GM12878 (cell line): ENCODE results near the gene GPRIN2. TPM values are rescaled to one million over a fixed set of nuclear protein-coding genes. Genes with fewer than 3 reads are reported as not detected.

Experiments used
- ATAC-seq: fragments of 200-7000 bp; cut with Tn5 transposase; 3 replicates; pipeline ENCODE4 v1.9.1; 2020; ENCODE audit warnings: mild to moderate bottlenecking, moderate library complexity
- BruUV-seq: library from RNA; stranded (reverse); fragments of 400-500 nt; replicated peaks from 2 replicates; lab custom pipeline; 2021; lab: Mats Ljungman, UMichigan
- CTCF ChIA-PET: fragments of 300-600 bp; sonication (Branson Sonifier 250); formaldehyde crosslinking; extraction: SDS; loops from one replicate; lab custom pipeline; 2021; ENCODE audit warnings: inconsistent platforms; lab: Yijun Ruan, JAX
- POLR2A ChIA-PET: fragments of 350-600 bp; formaldehyde crosslinking; extraction: SDS; loops from one replicate; lab custom pipeline; 2021; ENCODE audit warnings: inconsistent platforms; lab: Charles Lee
- RAD21 ChIA-PET: fragments of 300-600 bp; sonication (Branson Sonifier 250); formaldehyde crosslinking; loops from one replicate; lab custom pipeline; 2023; ENCODE audit warnings: antibody characterized with exemption; ENCODE audit not compliant: unreplicated experiment; lab: Charles Lee
- SMC1A ChIA-PET: fragments of 300-600 bp; sonication (Branson Sonifier 250); formaldehyde crosslinking; loops from one replicate; lab custom pipeline; 2023; ENCODE audit not compliant: unreplicated experiment, uncharacterized antibody; lab: Charles Lee
- DNase-seq: peaks from one replicate; pipeline ENCODE4 v3.0.0-alpha.2; 2011; ENCODE audit warnings: low read depth, low spot score
- FAIRE-seq: peaks from 3 replicates; lab custom pipeline; 2011; peaks lifted over from hg19 to GRCh38; lab: Jason Lieb, UNC
- H2AFZ ChIP-seq: 2 replicates; pipeline ENCODE4 v1.6.0; 2011; ENCODE audit warnings: low read depth, low read length, control low read depth; ENCODE audit not compliant: control insufficient read depth
- H3K27ac ChIP-seq: 2 replicates; pipeline ENCODE4 v1.5.1; 2011; ENCODE audit warnings: control low read depth; ENCODE audit not compliant: control insufficient read depth, insufficient read depth
- H3K27me3 ChIP-seq, 2 experiments: replicated peaks in 1 of 2; 2 replicates each; pipeline versions ENCODE4 v1.6.0 to v1.6.1; 2011; ENCODE audit warnings: low read length in 1 of 2; ENCODE audit not compliant: control insufficient read depth in 2 of 2, insufficient read depth in 2 of 2
- H3K36me3 ChIP-seq, 2 experiments: 2 replicates each; pipeline ENCODE4 v1.5.1; 2011; ENCODE audit warnings: low read length in 1 of 2; ENCODE audit not compliant: control insufficient read depth in 2 of 2, insufficient read depth in 2 of 2
- H3K4me1 ChIP-seq: 2 replicates; pipeline ENCODE4 v1.6.1; 2011; ENCODE audit warnings: mild to moderate bottlenecking, low read length, moderate library complexity, mixed read lengths; ENCODE audit not compliant: control insufficient read depth, insufficient read depth
- H3K4me2 ChIP-seq: 2 replicates; pipeline ENCODE4 v1.6.0; 2011; ENCODE audit warnings: control low read depth; ENCODE audit not compliant: control insufficient read depth, insufficient read depth
- H3K4me3 ChIP-seq: fragments of 200-600 bp; sonication (generic); 2 replicates; pipeline ENCODE4 v1.5.1; 2016
- H3K79me2 ChIP-seq: 2 replicates; pipeline ENCODE4 v1.6.0; 2011; ENCODE audit warnings: low read length; ENCODE audit not compliant: control insufficient read depth, insufficient read depth
- H3K9ac ChIP-seq: 2 replicates; pipeline ENCODE4 v1.8.0; 2011; ENCODE audit warnings: low read length, control low read depth, mixed read lengths; ENCODE audit not compliant: control insufficient read depth, insufficient read depth
- H3K9me3 ChIP-seq: replicated peaks from 3 replicates; pipeline ENCODE4 v1.5.1; 2011; ENCODE audit warnings: mild to moderate bottlenecking, low read length; ENCODE audit not compliant: control insufficient read depth, insufficient read depth
- H4K20me1 ChIP-seq: 2 replicates; pipeline ENCODE4 v1.6.0; 2011; ENCODE audit not compliant: control insufficient read depth, insufficient read depth
- BCL11A ChIP-seq: IDR thresholded peaks from 2 replicates; pipeline ENCODE4 v1.6.1; 2011; ENCODE audit warnings: low read depth, low read length
- EED ChIP-seq: sonication (generic); IDR thresholded peaks from 2 replicates; pipeline ENCODE4 v1.6.1; 2016; ENCODE audit warnings: antibody characterized with exemption, low read depth
- HCFC1 ChIP-seq: fragments of 150-350 bp; IDR thresholded peaks from 2 replicates; pipeline ENCODE4 v1.6.1; 2014; ENCODE audit warnings: low read length
- IRF5 ChIP-seq: fragments of 450-650 bp; IDR thresholded peaks from 2 replicates; pipeline ENCODE4 v1.6.1; 2017; ENCODE audit warnings: borderline replicate concordance
- JUND ChIP-seq: IDR thresholded peaks from 2 replicates; pipeline ENCODE4 v1.6.1; 2012; ENCODE audit warnings: low read depth, mild to moderate bottlenecking, low read length, improper control_type of control experiment, moderate library complexity
- NFYA ChIP-seq: IDR thresholded peaks from 2 replicates; pipeline ENCODE4 v1.6.1; 2011; ENCODE audit warnings: low read depth, mild to moderate bottlenecking, low read length, improper control_type of control experiment, borderline replicate concordance
- NR2C1 ChIP-seq: fragments of 450-650 bp; IDR thresholded peaks from 2 replicates; pipeline ENCODE4 v1.6.1; 2017; ENCODE audit warnings: antibody characterized with exemption, mild to moderate bottlenecking, moderate library complexity
- PML ChIP-seq: IDR thresholded peaks from 2 replicates; pipeline ENCODE4 v1.6.1; 2012; ENCODE audit warnings: low read length, inconsistent platforms
- POLR2AphosphoS2 ChIP-seq: IDR thresholded peaks from 2 replicates; pipeline ENCODE4 v1.6.1; 2011; ENCODE audit warnings: low read depth, mild to moderate bottlenecking, low read length, improper control_type of control experiment, moderate library complexity
- PRDM15 ChIP-seq: fragments of 450-650 bp; formaldehyde crosslinking; IDR thresholded peaks from 2 replicates; pipeline ENCODE4 v1.4.0; 2020; ENCODE audit warnings: mild to moderate bottlenecking, moderate library complexity
- TARDBP ChIP-seq: IDR thresholded peaks from 2 replicates; pipeline ENCODE4 v1.6.1; 2016; ENCODE audit warnings: borderline replicate concordance
- TCF7 ChIP-seq: IDR thresholded peaks from 2 replicates; pipeline ENCODE4 v1.6.1; 2014; ENCODE audit warnings: antibody characterized with exemption, borderline replicate concordance
- ZNF207 ChIP-seq: fragments of 450-650 bp; IDR thresholded peaks from 2 replicates; pipeline ENCODE4 v1.6.1; 2014; ENCODE audit warnings: antibody characterized with exemption, mild to moderate bottlenecking, borderline replicate concordance
- ZNF622 ChIP-seq: fragments of 450-650 bp; IDR thresholded peaks from 2 replicates; pipeline ENCODE4 v1.6.1; 2017; ENCODE audit warnings: mild to moderate bottlenecking, inconsistent platforms
- WGBS: methylation state at CpG from one replicate; pipeline ENCODE4 v1.1.6; 2016; ENCODE audit warnings: low lambda C conversion rate; ENCODE audit not compliant: insufficient replicate concordance, insufficient coverage; ENCODE audit errors: missing lambda C conversion rate; 5-methylcytosine and 5-hydroxymethylcytosine counted together
- in situ Hi-C: fragments of 300-500 bp; cut with MboI; formaldehyde crosslinking; loops from 9 replicates; pipeline ENCODE4 v1.14.3; 2018; ENCODE audit warnings: mixed read lengths
- intact Hi-C: fragments of 100-400 bp; cut with micrococcal nuclease; formaldehyde crosslinking; loops from one replicate; pipeline ENCODE4 v1.14.2; 2022; ENCODE audit not compliant: unreplicated experiment
- polyA plus RNA-seq, 11 experiments: library from polyadenylated mRNA; depleted of rRNA in 4 of 11; unstranded in 6 of 11; stranded (reverse) in 5 of 11; fragments of >200 nt; fragmentation: Nextera tagmentation in 4 of 11; fragmentation: Illumina TruSeq in 1 of 11; extraction: Ambion mirVana in 4 of 11; extraction: Trizol in 1 of 11; gene quantifications; 1 replicate in 1 of 11; 2 replicates in 10 of 11; pipeline versions ENCODE4 v1.2.1 to v1.2.3, GENCODE V29; 2011 to 2016; ENCODE audit warnings: inconsistent platforms in 2 of 11, missing spikeins in 2 of 11, low read depth in 1 of 11
- total RNA-seq, 4 experiments: library from RNA; depleted of rRNA in 3 of 4; stranded (reverse); fragments of >200 nt in 3 of 4; fragmentation: Illumina TruSeq in 1 of 4; extraction: Trizol in 1 of 4; gene quantifications; 2 replicates each; pipeline versions ENCODE4 v1.2.1 to v1.2.3, GENCODE V29; 2013 to 2021
- TF ChIP-seq, protein P1 (sequence below): IDR thresholded peaks from 2 replicates; pipeline ENCODE4 v1.6.1; 2012; ENCODE audit warnings: low read length, inconsistent platforms

GPRIN2 gene
- total and polyA plus RNA-seq, 10 of the 15 experiments (the other 5 are each of a cell fraction or from before 2014, with no cell fraction given): 0.13 TPM; not detected in 9

DNA sequence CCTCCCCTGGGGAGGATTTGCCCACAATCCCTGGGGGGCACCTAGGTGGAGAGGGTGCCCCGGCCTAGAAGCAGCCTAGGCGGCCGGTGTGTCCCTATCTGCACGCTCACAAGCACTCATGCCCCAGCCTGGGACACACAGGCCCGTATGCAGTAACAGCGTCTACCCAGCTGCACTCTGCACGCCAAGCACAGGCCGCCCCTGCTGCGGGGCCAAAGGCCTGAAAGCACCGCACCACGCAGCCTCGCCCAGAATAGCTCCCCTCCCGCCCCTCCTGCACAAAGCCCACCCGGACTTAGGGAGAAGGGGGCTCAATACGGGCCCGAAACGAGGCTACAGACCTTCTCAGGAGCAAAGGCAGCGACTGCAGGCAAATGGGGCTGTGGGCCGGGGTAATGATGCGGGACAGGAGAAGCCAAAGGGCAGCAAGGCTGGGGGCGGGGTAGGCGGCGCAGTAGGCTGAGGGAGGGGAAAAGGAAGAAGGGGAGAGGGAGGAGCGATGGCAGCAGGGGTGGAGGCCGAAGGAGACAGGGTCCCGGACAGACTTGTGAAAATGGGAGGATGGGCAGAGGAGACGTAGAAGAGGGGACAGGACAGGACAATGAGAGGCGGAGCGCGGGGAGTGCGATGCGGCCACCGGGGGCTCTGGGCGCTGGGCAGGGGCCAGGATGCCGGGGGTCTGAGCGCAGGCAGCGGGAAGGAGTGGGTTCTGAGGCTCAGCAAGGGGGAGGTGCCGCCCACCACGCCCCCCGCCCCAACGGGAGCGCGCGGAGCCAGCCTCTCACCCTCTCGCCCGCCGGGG lies 544 bp downstream of the GPRIN2 start:
- in situ Hi-C loops (no loop called here), intact Hi-C loops (no loop called here)
- DNase-seq (no peak), FAIRE-seq (no peak), ATAC-seq (no peak)
- no peak overlapping the region for H3K4me3 ChIP-seq
- peaks cover 6 to 8% of the 10 kb centered on the region in 2 experiments; a peak in 3 of 4 replicates for H3K27me3 ChIP-seq
- RAD21 ChIA-PET: no interaction called here
- no peak overlapping the region for H3K4me2 ChIP-seq
- H3K4me1 ChIP-seq: no peaks in the 10 kb centered on the region
- H4K20me1 ChIP-seq: peaks cover 3% of the 10 kb centered on the region; the same call in 1 of the 2 replicates
- no peak overlapping the region for H2AFZ ChIP-seq
- no TSS peak for BruUV-seq
- CTCF ChIA-PET: no interaction called here
- H3K36me3 ChIP-seq: no peaks in the 10 kb centered on the region
- SMC1A ChIA-PET: no interaction called here
- H3K9me3 ChIP-seq: no peaks in the 10 kb centered on the region
- 29% methylated on average over 41 of the region's 47 CpGs for WGBS
- no peaks in the 10 kb centered on the region for H3K79me2 ChIP-seq
- TF ChIP-seq JUND (no peak), PRDM15 (CRISPR knock-in tag) (no peak), NFYA (no peak), HCFC1 (no peak), BCL11A (no peak), IRF5 (no peak), POLR2AphosphoS2 (no peak), TCF7 (no peak), NR2C1 (no peak), ZNF207 (no peak), TARDBP (no peak), ZNF622 (no peak), PML (no peak), EED (no peak)
- TF ChIP-seq, protein P1, sequence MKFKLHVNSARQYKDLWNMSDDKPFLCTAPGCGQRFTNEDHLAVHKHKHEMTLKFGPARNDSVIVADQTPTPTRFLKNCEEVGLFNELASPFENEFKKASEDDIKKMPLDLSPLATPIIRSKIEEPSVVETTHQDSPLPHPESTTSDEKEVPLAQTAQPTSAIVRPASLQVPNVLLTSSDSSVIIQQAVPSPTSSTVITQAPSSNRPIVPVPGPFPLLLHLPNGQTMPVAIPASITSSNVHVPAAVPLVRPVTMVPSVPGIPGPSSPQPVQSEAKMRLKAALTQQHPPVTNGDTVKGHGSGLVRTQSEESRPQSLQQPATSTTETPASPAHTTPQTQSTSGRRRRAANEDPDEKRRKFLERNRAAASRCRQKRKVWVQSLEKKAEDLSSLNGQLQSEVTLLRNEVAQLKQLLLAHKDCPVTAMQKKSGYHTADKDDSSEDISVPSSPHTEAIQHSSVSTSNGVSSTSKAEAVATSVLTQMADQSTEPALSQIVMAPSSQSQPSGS: no peak
- TF ChIP-seq, all 136 proteins: peak for 0
- H3K9ac ChIP-seq: no peak overlapping the region
- H3K27ac ChIP-seq: no peak overlapping the region
- POLR2A ChIA-PET: no interaction called here
